HG02610 (cell line): Measurements from ENCODE around the gene TPM4.

Experiments used
- ATAC-seq: cut with Tn5 transposase; IDR thresholded peaks from one replicate; pipeline ENCODE4 v1.9.1; 2021; ENCODE audit warnings: mild to moderate bottlenecking, moderate library complexity; ENCODE audit not compliant: unreplicated experiment

The TPM4 gene

DNA sequence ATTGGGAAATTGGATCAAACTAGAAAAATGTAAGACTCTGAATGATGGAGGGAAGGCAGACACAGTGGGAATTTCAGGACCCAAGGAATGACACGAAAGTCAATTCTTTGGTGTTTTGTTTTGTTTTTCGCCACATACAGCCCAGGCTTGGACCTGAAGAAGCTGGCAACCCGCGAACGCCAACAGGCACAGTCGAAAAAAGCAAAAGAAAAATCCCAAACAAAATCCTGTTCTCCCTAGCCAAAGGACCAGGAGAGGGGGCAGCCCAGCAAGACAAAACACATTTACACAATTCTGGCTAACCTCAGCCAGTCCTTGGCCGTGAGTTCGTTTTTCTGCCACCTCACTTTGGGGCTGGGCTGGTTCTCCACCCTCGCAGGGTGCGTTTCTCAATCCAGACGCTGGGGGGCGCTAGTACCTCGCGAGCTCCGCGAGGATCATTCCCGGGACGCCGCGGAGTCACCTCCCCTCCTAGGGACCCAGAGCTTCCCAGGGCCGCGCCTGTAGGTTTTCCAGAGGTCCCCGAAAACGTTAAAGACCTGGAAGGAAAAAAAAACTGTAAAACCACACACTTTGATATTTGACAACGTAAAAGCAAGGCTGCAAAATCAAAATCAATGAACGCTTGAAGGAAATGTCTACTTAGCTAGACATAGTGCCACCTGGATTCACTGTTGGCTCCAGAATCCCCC lies 34.9 kb upstream of the TPM4 start:
- no peak for ATAC-seq

DNA sequence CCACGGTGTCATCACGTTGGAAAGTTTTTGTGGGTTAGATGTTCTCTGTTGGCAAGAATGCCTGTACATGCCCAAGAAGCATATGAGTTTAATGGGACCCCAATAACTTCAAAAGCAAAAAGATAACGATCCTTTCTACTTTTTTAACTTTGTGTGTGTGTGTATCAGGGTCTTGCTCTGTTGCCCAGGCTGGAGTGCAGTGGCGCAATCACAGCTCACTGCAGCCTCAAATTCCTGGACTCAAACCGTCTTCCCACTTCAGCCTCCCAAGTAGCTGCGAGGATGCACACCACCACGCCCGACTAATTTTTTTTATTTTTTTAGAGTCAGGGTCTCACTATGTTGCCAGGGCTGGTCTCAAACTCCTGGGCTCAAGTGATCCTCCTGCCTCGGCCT lies 34.3 kb upstream of the TPM4 start:
- ATAC-seq = no peak

DNA sequence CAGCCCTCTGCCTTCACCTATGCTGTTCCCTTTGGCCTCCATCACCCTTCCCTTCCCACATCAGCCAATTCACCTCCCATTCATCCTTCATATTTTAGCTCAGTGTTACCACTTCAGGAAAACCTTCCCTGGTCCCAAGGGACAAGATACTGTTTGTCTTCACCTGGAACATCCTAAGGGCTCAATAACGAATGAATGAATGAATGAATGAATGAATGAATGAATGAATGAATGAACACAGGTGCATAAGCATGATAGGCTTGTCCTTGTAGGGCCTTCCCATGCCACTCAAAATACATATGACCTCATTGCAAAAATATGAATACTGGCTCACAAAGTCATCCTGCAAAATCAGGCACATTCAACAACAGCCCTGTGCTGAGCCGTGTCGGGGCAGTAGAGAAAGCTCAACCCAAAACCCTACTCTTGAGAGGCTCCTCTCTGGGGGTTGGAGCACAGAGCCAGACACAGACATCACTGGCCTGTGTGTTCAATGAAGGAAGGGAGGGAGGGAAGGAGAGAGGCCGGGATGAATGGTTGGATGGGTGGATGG lies 33.7 kb upstream of the TPM4 start:
- no peak for ATAC-seq

DNA sequence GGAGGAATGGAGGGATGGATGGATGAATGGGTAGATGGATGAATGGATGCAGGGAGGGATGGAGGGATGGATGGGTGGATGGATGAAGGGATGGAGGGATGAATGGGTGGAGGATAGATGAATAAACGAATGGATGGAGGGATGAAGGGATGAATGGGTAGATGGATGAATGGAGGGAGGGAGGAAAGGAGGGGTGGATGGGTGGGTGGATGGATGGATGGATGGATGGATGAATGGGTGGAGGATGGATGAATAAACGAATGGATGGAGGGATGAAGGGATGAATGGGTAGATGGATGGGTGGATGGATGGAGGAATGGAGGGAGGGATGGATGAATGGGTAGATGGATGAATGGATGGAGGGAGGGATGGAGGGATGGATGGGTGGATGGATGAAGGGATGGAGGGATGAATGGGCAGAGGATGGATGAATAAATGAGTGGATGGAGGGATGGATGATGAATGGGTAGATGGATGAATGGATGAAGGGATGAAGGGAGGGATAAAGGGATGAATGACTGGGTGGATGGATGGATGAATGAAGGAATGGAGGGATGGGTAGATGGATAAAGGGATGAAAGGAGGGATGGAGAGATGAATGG lies 33.0 kb upstream of the TPM4 start:
- ATAC-seq = no peak

DNA sequence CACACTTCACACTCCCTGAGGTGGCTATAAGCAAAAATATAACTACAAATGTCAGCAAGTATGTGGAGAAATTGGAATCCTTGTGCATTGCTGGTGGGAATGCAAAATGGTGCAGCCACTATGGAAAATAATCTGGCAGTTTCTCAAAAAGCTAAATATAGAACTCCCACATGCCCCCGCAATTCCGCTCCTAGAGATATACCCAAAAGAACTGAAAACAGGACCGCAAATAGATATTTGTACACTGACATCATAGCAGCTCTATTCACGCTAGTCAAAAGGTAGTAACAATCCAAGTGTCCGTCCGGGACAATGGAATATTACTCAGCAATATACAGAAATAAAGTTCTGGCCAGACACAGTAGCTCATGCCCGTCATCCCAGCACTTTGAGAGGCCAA lies 31.5 kb upstream of the TPM4 start:
- ATAC-seq = no peak

DNA sequence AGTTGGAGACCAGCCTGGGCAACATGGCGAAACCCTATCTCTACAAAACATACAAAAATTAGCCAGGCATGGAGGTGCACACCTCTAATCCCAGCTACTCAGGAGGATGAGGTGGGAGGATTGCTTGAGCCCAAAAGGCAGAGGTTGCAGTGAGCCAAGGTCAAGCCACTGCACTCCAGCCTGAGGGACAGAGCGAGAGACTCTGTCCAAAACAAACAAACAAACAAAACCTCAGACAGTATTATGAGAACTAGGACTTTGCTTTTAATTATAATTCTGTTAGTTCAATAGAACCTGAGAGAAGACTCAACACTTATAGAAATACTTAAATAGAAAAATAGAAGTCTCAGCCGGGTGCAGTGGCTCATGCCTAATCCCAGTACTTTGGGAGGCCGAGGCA lies 31.1 kb upstream of the TPM4 start:
- ATAC-seq = no peak

GRCh38 chr19:16045893-16046292 lies 30.4 kb upstream of the TPM4 start:
- ATAC-seq = no peak

DNA sequence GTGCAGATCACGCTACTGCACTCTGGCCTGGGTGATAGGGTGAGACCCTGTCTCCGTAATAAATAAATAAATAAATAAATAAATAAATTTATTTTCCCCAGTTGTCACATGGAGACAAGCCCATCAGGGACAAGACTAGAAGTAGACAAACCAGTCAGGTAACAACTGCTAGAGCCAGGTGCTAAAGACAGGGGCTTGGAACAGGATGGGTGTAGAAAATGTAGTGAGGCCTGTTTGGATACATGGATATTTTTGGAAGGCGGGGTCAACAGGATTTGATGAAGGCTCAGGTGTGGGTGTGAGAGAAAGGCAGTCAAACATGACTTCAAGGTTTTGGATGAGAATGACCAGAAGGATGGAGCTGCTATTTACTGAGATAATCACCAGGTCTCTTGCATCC lies 27.7 kb upstream of the TPM4 start:
- ATAC-seq = no peak

DNA sequence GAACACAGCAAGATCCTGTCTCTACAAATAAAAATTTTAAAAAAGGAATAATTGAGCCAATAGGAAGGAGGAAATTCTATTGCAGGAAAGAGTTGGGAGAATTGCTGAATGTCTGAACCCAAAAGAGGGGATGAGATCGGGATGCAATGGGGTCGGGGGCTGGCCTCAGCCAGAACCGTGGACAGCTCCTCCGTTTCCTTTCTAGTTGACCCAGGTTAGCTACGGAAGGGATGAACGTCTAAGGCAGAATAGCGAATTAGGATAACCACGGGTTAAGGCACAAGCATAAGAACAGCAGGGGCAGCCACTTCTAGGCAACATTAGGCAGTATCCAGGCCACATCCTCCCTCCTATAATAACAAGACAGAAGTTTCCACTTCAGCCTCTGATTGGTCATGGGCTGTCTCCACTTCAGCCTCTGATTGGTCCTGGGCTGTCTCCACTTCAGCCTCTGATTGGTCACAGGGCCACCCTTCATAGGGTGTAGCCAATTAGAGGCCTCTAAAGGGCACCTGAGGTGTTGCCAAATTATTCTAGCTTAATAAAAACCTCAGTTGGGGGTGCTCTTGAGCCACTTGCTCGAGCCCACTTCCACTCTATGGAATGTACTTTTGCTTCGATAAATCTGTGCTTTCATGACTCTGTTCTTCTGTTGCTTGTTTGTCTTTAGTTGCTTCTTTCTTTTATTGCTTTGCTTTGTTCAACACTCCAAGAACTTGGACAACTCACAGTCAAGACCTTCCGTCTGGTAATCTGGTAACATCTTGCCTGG lies 24.9 kb upstream of the TPM4 start:
- no peak for ATAC-seq

DNA sequence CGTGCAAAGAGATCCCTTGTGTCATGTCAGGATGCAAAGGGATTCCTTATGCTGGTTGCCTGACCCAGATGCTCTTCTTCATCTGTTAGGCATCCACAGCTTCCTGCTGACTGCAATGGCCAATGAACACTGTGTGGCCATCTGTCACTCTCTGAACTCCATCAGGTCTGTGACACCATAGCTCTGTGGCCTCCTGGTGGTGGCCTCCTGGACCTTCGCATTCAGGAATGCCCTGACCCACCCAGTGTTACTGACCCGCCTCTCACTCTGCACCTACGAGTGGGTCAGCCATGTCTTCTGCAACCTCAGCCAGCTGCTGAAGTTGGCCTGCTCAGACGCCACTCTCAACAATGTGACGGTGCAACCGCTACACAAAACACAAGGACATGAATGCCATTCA lies 23.9 kb upstream of the TPM4 start:
- no peak for ATAC-seq

DNA sequence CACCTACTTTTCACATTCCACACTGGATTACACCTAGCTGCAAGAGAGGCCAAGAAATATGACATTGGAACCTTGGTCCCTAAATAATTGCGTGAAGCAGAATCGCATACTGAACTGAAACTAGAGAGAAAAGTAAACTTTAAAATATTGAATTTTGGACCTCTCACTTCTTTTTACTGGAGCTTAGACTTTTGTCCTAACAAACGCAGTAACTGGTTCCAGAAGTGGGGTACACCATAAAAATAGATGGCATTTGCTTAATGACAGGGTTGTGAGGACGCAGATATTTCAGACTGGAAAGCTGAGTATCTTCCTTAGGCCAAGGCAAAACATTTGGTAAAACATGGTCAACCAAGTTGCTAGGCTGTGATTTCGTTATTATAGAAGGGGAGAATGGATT lies 19.2 kb upstream of the TPM4 start:
- ATAC-seq = no peak

- ATAC-seq = no peak
Measured at GRCh38 chr19:16060294-16060693, 16.0 kb upstream of the TPM4 start.

DNA sequence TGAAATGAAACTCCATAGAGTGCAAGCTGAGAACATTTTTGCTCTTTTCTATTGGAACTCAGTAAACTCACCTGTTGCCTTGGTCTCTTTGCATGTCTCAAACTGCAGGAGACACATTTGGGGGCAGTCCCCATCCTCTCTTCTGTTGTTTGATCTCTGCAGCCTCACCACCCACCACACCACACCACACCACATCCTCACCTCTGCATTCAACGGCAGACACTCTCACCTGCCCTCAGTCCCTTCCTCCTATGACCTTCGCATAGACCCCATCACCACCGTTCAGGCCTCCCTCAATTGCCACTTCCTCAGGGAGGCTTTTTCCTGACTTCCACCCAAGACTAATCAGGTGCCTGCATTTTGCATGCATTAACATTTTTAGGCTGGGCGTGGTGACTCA lies 14.4 kb upstream of the TPM4 start:
- no peak for ATAC-seq

DNA sequence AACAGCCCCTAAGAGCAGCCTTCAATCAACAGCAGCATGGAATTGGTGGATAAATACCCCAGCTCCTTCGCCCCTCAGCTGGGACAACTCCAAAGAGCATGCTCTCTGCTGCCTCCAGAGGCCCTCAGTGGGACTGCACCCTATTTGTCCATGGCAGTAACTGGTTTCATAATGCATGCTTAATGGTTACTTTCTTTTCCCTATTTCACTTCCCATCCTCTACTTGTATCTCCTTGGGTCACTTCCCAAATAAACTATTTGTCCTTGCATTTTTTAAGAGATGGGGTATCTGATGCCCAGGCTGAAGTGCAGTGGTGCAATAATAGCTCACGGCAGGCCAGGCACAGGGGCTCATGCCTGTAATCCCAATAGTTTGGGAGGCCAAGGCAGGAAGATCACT lies 13.5 kb upstream of the TPM4 start:
- no peak for ATAC-seq

DNA sequence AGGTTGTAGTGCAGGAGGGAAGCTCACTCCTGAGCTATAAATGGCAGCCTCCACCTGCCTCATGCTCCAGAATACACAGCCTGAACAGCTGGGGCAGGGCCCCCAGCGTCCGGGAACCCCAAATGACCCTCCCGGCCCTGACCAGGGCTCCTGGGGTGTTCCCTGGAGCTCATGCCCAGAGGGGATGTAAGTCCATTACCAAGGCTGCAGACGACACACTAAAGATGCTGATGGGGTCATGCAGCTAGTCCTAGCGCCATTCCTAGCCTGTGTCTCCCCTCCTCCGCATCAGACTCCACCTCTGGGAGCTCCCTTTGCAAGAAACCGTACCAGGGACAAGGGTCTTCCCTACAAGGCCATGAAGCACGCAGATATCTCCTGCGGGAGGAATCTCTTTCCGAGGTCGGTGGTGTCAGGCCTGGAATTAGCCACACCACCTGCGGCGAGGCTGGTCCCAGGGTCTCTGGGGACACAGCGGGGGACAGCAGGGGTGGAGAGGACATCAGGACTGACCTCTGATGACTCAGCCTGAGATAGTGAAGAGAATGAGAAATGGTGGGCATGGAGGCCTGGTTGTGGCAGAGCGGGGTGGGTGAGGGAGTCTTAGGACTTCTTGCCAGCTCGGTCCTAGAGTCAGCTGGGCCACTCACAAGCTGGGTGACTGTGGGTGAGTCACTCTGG lies 11.9 kb upstream of the TPM4 start:
- ATAC-seq = no peak

DNA sequence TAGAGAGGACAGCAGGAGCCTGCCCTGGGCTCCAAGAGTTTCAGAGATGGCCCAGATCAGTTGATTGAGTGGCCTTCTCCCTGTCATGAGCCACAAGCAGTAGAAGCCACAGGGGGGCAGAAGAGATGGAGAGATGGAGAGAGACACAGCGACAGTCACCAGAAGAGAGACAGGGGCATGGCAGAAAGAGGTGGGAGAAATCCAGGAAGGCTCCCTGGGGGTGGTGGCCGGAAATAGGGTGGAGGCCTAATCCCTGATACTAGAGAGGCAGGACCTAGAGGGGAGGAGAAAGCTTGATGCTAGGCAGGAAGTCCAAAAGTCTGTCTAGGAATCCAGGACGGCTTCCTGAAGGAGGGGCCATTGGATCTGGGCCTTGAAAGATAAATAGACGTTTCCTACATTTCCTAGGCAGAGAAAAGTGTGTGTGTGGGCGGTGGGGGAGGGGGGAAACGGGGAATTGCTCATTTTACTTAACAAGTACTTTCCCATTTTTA lies 9.6 kb upstream of the TPM4 start:
- ATAC-seq = no peak

- no peak for ATAC-seq
Measured at GRCh38 chr19:16067205-16067938, 8.9 kb upstream of the TPM4 start.

- ATAC-seq = no peak
Measured at GRCh38 chr19:16068696-16069259, 7.5 kb upstream of the TPM4 start.

DNA sequence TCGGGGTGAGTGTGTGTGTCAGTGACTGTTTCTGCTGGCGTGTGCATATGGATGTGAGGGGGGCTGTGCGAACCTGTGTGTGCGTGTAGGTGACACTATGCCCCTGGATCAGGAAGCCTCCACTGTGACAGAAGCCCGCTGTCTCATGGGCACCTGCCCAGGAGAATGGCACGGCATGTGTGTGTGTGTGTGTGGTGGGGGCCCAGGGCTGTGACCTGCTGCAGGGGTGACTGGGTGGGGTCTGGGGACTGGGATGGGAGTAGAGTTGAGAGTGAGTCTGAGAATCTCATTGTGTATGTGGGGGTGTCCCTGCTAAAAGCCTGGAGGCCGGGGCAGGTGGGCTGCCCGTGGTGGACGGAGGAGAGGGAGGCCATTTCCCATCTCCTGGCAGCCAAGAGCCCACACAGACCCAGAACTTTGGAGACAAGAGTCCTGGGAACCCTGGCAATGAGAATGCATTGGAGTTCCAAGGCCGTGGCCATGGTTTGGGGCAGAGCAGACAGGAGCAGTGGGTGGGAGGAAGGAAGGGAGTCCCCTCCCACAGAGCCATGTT lies 6.4 kb upstream of the TPM4 start:
- no peak for ATAC-seq
